MM.1S (cell line): ENCODE measurements around the gene GRIK4.
"Not testable (repeated sequence)": the region's sequence is repeated elsewhere in the genome, so short reads cannot be mapped to it uniquely, and the experiment has no call there.

Experiments used
- DNase-seq: peaks from one replicate; pipeline ENCODE4 v3.0.0-alpha.2; 2015
- H2AFZ ChIP-seq: fragments of 300-600 bp; sonication (generic); 2 replicates; pipeline ENCODE4 v1.6.0; 2016; ENCODE audit warnings: antibody characterized with exemption, low read length
- H3F3A ChIP-seq: fragments of 300-600 bp; sonication (generic); 2 replicates; pipeline ENCODE4 v1.6.1; 2016; ENCODE audit warnings: mild to moderate bottlenecking, antibody characterized with exemption, low read length, moderate library complexity, mixed read lengths; ENCODE audit not compliant: insufficient read depth
- H3K27ac ChIP-seq: fragments of 300-600 bp; sonication (generic); 2 replicates; pipeline ENCODE4 v1.5.1; 2016; ENCODE audit warnings: mild to moderate bottlenecking, low read length
- H3K27me3 ChIP-seq: fragments of 300-600 bp; sonication (generic); replicated peaks from 2 replicates; pipeline ENCODE4 v1.6.0; 2016; ENCODE audit warnings: low read length; ENCODE audit not compliant: insufficient read depth
- H3K36me3 ChIP-seq: fragments of 300-600 bp; sonication (generic); replicated peaks from 2 replicates; pipeline ENCODE4 v1.6.1; 2016; ENCODE audit warnings: mild to moderate bottlenecking, low read length, mixed read lengths; ENCODE audit not compliant: insufficient read depth
- H3K4me1 ChIP-seq: fragments of 300-600 bp; sonication (generic); 2 replicates; pipeline ENCODE4 v1.6.1; 2016; ENCODE audit warnings: low read length, mixed read lengths
- H3K4me2 ChIP-seq: fragments of 300-600 bp; sonication (generic); 2 replicates; pipeline ENCODE4 v1.6.0; 2016; ENCODE audit warnings: low read depth, low read length
- H3K4me3 ChIP-seq: fragments of 300-600 bp; sonication (generic); 2 replicates; pipeline ENCODE4 v1.5.1; 2016; ENCODE audit warnings: low read length, mixed read lengths
- H3K79me2 ChIP-seq: fragments of 300-600 bp; sonication (generic); 2 replicates; pipeline ENCODE4 v1.6.1; 2016; ENCODE audit warnings: mixed run types, low read length, mixed read lengths
- H3K9ac ChIP-seq: fragments of 300-600 bp; sonication (generic); 2 replicates; pipeline ENCODE4 v1.6.1; 2016; ENCODE audit warnings: low read length, mixed read lengths
- H3K9me2 ChIP-seq: fragments of 300-600 bp; sonication (generic); replicated peaks from 2 replicates; pipeline ENCODE4 v1.6.1; 2016; ENCODE audit warnings: mild to moderate bottlenecking, low read length, mixed read lengths; ENCODE audit not compliant: insufficient read depth
- H3K9me3 ChIP-seq: fragments of 300-600 bp; sonication (generic); replicated peaks from 2 replicates; pipeline ENCODE4 v1.6.1; 2016; ENCODE audit warnings: mild to moderate bottlenecking, low read length, mixed read lengths; ENCODE audit not compliant: insufficient read depth
- H4K20me1 ChIP-seq: fragments of 300-600 bp; sonication (generic); 2 replicates; pipeline ENCODE4 v1.6.1; 2016; ENCODE audit warnings: mild to moderate bottlenecking, low read length, moderate library complexity, mixed read lengths; ENCODE audit not compliant: insufficient read depth
- CTCF ChIP-seq: fragments of 300-600 bp; sonication (generic); IDR thresholded peaks from 2 replicates; pipeline ENCODE4 v1.5.1; 2016; ENCODE audit warnings: antibody characterized with exemption, low read length, mixed read lengths
- EZH2 ChIP-seq: fragments of 300-600 bp; sonication (generic); optimal IDR thresholded peaks from 2 replicates; pipeline ENCODE3; 2017; ENCODE audit warnings: low read depth, mild to moderate bottlenecking, antibody characterized with exemption, low read length, mixed read lengths
- EZH2phosphoT487 ChIP-seq: fragments of 300-600 bp; sonication (generic); IDR thresholded peaks from 2 replicates; pipeline ENCODE4 v1.6.1; 2018; ENCODE audit warnings: antibody characterized with exemption, low read length

The GRIK4 gene

DNA sequence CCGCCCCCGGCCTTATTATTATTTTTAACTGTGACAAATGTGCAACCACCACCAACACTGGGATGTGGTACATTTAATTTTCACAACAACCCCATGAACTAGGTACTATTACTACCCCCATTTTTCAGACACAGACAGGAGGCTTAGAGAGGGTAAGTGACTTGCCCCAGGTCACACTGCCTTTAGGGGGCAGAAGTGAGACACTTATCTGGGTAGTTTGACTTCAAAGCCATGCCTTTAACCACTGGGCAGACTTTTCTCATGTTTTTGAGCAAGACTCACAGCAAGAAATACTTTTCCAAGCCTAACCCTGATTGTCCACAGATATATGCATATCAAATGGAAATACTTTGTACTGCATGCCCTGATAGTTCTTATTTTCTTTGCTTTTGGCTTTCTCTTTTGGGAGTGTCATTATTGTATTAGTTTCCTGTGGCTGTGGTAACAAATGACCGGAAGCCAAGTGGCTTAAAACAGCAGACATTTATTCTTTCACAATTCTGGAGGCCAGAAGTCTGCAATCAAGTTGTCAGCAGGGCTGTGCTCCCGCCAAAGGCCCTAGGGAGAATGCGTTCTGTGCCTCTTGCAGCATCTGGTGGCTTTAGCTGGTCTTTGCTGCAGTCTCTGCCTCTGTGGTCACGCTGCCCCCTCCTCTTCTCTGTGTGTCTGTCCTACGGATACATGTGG is 110.8 kb downstream of the GRIK4 start:
- Histone ChIP-seq H3K4me2 (peak overlapping the region; percentile 71), H3K4me3 (peak overlapping the region; percentile 9; the same call in 1 of the 2 replicates), H3K27me3 (no peaks in the 10 kb centered on the region), H3K9me2 (no peaks in the 10 kb centered on the region), H3K27ac (peak overlapping the region; percentile 70; the same call in 1 of the 2 replicates), H3K9me3 (no peaks in the 10 kb centered on the region), H4K20me1 (no peaks in the 10 kb centered on the region), H3K4me1 (peaks cover 29% of the 10 kb centered on the region), H3K79me2 (no peaks in the 10 kb centered on the region), H3F3A (peaks cover 14% of the 10 kb centered on the region; the same call in 1 of the 2 replicates), H3K36me3 (no peaks in the 10 kb centered on the region), H2AFZ (peak overlapping the region; percentile 43), H3K9ac (peak overlapping the region; percentile 10; the same call in 1 of the 2 replicates)
- peak; percentile 83 for DNase-seq
- TF ChIP-seq EZH2 = no peak
- TF ChIP-seq CTCF = peak; percentile 70

- not testable (repeated sequence) for DNase-seq, H3K9me3 ChIP-seq, H3K36me3 ChIP-seq, H2AFZ ChIP-seq, H3K79me2 ChIP-seq, H3K4me2 ChIP-seq, H3K9ac ChIP-seq, H3K9me2 ChIP-seq, H3K27ac ChIP-seq, H4K20me1 ChIP-seq, H3K4me3 ChIP-seq, H3K27me3 ChIP-seq
- Histone ChIP-seq H3K4me1 (peaks cover 29% of the 10 kb centered on the region), H3F3A (peaks cover 14% of the 10 kb centered on the region; the same call in 1 of the 2 replicates)
Measured at GRCh38 chr11:120624992-120625391, 113.4 kb downstream of the GRIK4 start.

DNA sequence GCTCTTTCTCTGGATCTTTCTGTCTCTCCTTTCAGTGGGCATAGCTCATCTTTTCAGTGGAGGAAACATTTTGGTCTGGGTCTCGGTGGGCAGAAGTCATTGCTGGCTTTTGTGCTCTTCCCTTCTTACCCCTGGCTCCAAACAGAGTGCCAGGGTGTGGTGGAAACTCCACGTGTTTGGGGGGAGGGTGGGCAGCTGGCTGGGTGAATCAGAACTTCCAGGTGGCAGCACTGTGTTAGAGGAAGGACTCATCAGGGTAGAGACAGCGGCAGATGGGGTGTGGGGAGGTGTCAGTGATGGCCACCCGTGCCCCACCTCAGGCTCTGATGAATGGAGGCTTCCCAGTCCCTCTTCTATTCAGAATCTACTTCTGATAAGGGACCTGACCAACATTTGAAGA is 114.0 kb downstream of the GRIK4 start:
- H3K9ac ChIP-seq = no peak overlapping the region
- no peak for TF ChIP-seq CTCF
- TF ChIP-seq EZH2 = no peak
- TF ChIP-seq EZH2phosphoT487 = no peak

GRCh38 chr11:120626791-120627190 is 115.2 kb downstream of the GRIK4 start:
- Histone ChIP-seq H3K4me1 (peaks cover 25% of the 10 kb centered on the region), H2AFZ (no peak overlapping the region), H3K4me3 (no peak overlapping the region), H3K9me3 (no peaks in the 10 kb centered on the region), H3F3A (peaks cover 14% of the 10 kb centered on the region; the same call in 1 of the 2 replicates), H4K20me1 (no peaks in the 10 kb centered on the region), H3K9ac (no peak overlapping the region), H3K27me3 (no peaks in the 10 kb centered on the region), H3K9me2 (no peaks in the 10 kb centered on the region), H3K27ac (no peak overlapping the region), H3K36me3 (no peaks in the 10 kb centered on the region), H3K79me2 (no peaks in the 10 kb centered on the region), H3K4me2 (no peak overlapping the region)
- no peak for TF ChIP-seq CTCF
- no peak for TF ChIP-seq EZH2
- no peak for DNase-seq

More for the DNA sequence above, 114.0 kb downstream of the GRIK4 start:
- Histone ChIP-seq H2AFZ (0 out of 2 replicates have a peak overlapping the region, but pooled peaks have one; percentile 24), H3K27me3 (no peaks in the 10 kb centered on the region), H3K9me2 (no peaks in the 10 kb centered on the region), H3K79me2 (no peaks in the 10 kb centered on the region), H3K9me3 (no peaks in the 10 kb centered on the region), H4K20me1 (no peaks in the 10 kb centered on the region), H3K4me3 (no peak overlapping the region), H3K27ac (no peak overlapping the region), H3K4me1 (peaks cover 29% of the 10 kb centered on the region), H3K36me3 (no peaks in the 10 kb centered on the region), H3F3A (peaks cover 14% of the 10 kb centered on the region; the same call in 1 of the 2 replicates), H3K4me2 (no peak overlapping the region; the same call in 1 of the 2 replicates)
- no peak for DNase-seq
